Measurements from ENCODE around the gene PDE11A.

Gene PDE11A

DNA sequence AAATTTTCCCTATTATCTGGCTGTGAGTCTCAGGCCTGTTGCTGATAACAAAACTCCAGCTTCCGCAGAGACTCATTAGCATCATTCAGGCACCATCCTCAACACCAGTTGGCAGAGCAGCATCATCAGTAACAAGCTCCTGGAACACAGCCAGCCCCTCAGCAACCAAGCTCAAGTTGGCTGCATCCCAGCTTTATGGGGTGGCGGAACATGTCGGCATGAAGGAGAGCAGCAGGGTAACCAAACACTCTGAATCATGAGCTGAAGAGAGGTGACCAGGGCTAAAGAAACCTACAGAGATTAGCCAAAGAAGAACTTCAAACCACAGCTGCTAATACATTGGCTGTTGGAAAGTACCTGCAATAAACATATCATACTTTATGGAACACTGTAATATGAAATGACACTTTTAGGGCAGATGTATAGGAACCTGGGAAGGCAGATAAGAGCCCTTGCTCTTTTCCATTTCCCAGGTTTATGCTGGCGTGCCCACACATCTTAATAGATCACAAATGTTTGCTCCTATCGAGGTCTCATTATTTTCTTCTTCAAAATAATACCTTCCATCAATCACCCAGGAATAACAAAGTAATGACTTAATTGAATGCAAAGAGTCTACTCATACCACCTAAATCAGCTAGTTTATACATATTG is 63.8 kb downstream of the PDE11A start:
- no peak for TF ChIP-seq EZH2phosphoT487 (IDR thresholded peaks at IDR 0.05; ENCODE audit: low read depth)
- TF ChIP-seq, protein P1, sequence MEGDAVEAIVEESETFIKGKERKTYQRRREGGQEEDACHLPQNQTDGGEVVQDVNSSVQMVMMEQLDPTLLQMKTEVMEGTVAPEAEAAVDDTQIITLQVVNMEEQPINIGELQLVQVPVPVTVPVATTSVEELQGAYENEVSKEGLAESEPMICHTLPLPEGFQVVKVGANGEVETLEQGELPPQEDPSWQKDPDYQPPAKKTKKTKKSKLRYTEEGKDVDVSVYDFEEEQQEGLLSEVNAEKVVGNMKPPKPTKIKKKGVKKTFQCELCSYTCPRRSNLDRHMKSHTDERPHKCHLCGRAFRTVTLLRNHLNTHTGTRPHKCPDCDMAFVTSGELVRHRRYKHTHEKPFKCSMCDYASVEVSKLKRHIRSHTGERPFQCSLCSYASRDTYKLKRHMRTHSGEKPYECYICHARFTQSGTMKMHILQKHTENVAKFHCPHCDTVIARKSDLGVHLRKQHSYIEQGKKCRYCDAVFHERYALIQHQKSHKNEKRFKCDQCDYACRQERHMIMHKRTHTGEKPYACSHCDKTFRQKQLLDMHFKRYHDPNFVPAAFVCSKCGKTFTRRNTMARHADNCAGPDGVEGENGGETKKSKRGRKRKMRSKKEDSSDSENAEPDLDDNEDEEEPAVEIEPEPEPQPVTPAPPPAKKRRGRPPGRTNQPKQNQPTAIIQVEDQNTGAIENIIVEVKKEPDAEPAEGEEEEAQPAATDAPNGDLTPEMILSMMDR (IDR thresholded peaks at IDR 0.05; ENCODE audit: low read depth, low read length) = no peak
- H3K79me2 ChIP-seq (ENCODE audit: low read length) = no peaks in the 10 kb centered on the region
- no peaks in the 10 kb centered on the region for H3K9me3 ChIP-seq (ENCODE audit: insufficient read depth, low read length)
- H3K36me3 ChIP-seq (replicated peaks; ENCODE audit: low read depth, low read length) = no peaks in the 10 kb centered on the region
- H3K4me3 ChIP-seq (ENCODE audit: low read length) = no peak overlapping the region
- no peaks in the 10 kb centered on the region for H3K4me1 ChIP-seq (ENCODE audit: low read length)
- no peak overlapping the region for H3K4me2 ChIP-seq (ENCODE audit: low read length)
- H4K20me1 ChIP-seq (ENCODE audit: insufficient read depth, low read length) = no peaks in the 10 kb centered on the region
- no peaks in the 10 kb centered on the region for H3K27me3 ChIP-seq (ENCODE audit: low read depth, low read length)
- no peak overlapping the region for H3K27ac ChIP-seq (ENCODE audit: low read length)
- no peak overlapping the region for H3K9ac ChIP-seq (ENCODE audit: low read length)
- no peak overlapping the region for H2AFZ ChIP-seq (ENCODE audit: low read depth, low read length)

- no peaks in the 10 kb centered on the region for H3K4me1 ChIP-seq (ENCODE audit: low read length)
- H3K4me3 ChIP-seq (ENCODE audit: low read length) = no peak overlapping the region
- H3K36me3 ChIP-seq (replicated peaks; ENCODE audit: low read depth, low read length) = no peaks in the 10 kb centered on the region
- H2AFZ ChIP-seq (ENCODE audit: low read depth, low read length) = no peak overlapping the region
- no peak overlapping the region for H3K27ac ChIP-seq (ENCODE audit: low read length)
- no peaks in the 10 kb centered on the region for H4K20me1 ChIP-seq (ENCODE audit: insufficient read depth, low read length)
- H3K4me2 ChIP-seq (ENCODE audit: low read length) = no peak overlapping the region
- H3K9me3 ChIP-seq (ENCODE audit: insufficient read depth, low read length) = no peaks in the 10 kb centered on the region
- H3K27me3 ChIP-seq (ENCODE audit: low read depth, low read length) = no peaks in the 10 kb centered on the region
- no peak overlapping the region for H3K9ac ChIP-seq (ENCODE audit: low read length)
- TF ChIP-seq, protein P1 (IDR thresholded peaks at IDR 0.05; ENCODE audit: low read depth, low read length) = no peak
- TF ChIP-seq EZH2phosphoT487 (IDR thresholded peaks at IDR 0.05; ENCODE audit: low read depth) = no peak
- no peaks in the 10 kb centered on the region for H3K79me2 ChIP-seq (ENCODE audit: low read length)
Observed at GRCh38 chr2:178006710-178007109, 65.9 kb downstream of the PDE11A start.

GRCh38 chr2:178005756-178006155 is 66.8 kb downstream of the PDE11A start:
- Histone ChIP-seq H3K27ac (ENCODE audit: low read length) (no peak overlapping the region), H3K9ac (ENCODE audit: low read length) (no peak overlapping the region), H3K27me3 (ENCODE audit: low read depth, low read length) (no peaks in the 10 kb centered on the region), H3K4me3 (ENCODE audit: low read length) (no peak overlapping the region), H3K9me3 (ENCODE audit: insufficient read depth, low read length) (no peaks in the 10 kb centered on the region), H3K4me2 (ENCODE audit: low read length) (no peak overlapping the region), H4K20me1 (ENCODE audit: insufficient read depth, low read length) (no peaks in the 10 kb centered on the region), H3K4me1 (ENCODE audit: low read length) (no peaks in the 10 kb centered on the region), H2AFZ (ENCODE audit: low read depth, low read length) (no peak overlapping the region), H3K79me2 (ENCODE audit: low read length) (no peaks in the 10 kb centered on the region), H3K36me3 (replicated peaks; ENCODE audit: low read depth, low read length) (no peaks in the 10 kb centered on the region)
- TF ChIP-seq, protein P1 (IDR thresholded peaks at IDR 0.05; ENCODE audit: low read depth, low read length) = no peak
- TF ChIP-seq EZH2phosphoT487 (IDR thresholded peaks at IDR 0.05; ENCODE audit: low read depth) = no peak

- Histone ChIP-seq H3K79me2 (ENCODE audit: low read length) (no peaks in the 10 kb centered on the region), H3K9me3 (ENCODE audit: insufficient read depth, low read length) (no peaks in the 10 kb centered on the region), H3K4me2 (ENCODE audit: low read length) (no peak overlapping the region), H3K27ac (ENCODE audit: low read length) (no peak overlapping the region), H3K27me3 (ENCODE audit: low read depth, low read length) (no peaks in the 10 kb centered on the region), H3K4me1 (ENCODE audit: low read length) (no peaks in the 10 kb centered on the region), H3K9ac (ENCODE audit: low read length) (no peak overlapping the region), H2AFZ (ENCODE audit: low read depth, low read length) (no peak overlapping the region), H3K36me3 (replicated peaks; ENCODE audit: low read depth, low read length) (no peaks in the 10 kb centered on the region), H3K4me3 (ENCODE audit: low read length) (no peak overlapping the region), H4K20me1 (ENCODE audit: insufficient read depth, low read length) (no peaks in the 10 kb centered on the region)
- no peak for TF ChIP-seq EZH2phosphoT487 (IDR thresholded peaks at IDR 0.05; ENCODE audit: low read depth)
- TF ChIP-seq, protein P1 (IDR thresholded peaks at IDR 0.05; ENCODE audit: low read depth, low read length) = no peak
Observed at GRCh38 chr2:178002038-178002437, 70.5 kb downstream of the PDE11A start.
